ENCODE results near the gene PTPN5. TPM values are rescaled to one million over a fixed set of nuclear protein-coding genes. Genes with fewer than 3 reads are reported as not detected.

Gene PTPN5
- total RNA-seq, 1 donor from 2014 or later = 0.47 TPM

- DNase-seq = no peak
- H3K4me3 ChIP-seq = no peak overlapping the region
- intact Hi-C loops (cut with micrococcal nuclease) = no loop called here
- H3K36me3 ChIP-seq = no peaks in the 10 kb centered on the region
- TF ChIP-seq CTCF (IDR thresholded peaks at IDR 0.05; ENCODE audit: borderline replicate concordance) = no peak
- H3K4me1 ChIP-seq = no peaks in the 10 kb centered on the region
- no peak overlapping the region for H3K27ac ChIP-seq (replicated peaks)
- H3K27me3 ChIP-seq (ENCODE audit: low read depth) = peaks cover 22% of the 10 kb centered on the region
- H3K9me3 ChIP-seq (replicated peaks) = no peaks in the 10 kb centered on the region
These were observed 41.8 kb downstream of the PTPN5 start for GRCh38 chr11:18749681-18750319.

- H3K9me3 ChIP-seq (replicated peaks) = no peaks in the 10 kb centered on the region
- no peaks in the 10 kb centered on the region for H3K4me1 ChIP-seq
- H3K36me3 ChIP-seq = no peaks in the 10 kb centered on the region
- TF ChIP-seq CTCF (IDR thresholded peaks at IDR 0.05; ENCODE audit: borderline replicate concordance) = no peak
- peaks cover 13% of the 10 kb centered on the region for H3K27me3 ChIP-seq (ENCODE audit: low read depth)
- H3K27ac ChIP-seq (replicated peaks) = no peak overlapping the region
- H3K4me3 ChIP-seq = no peak overlapping the region
- intact Hi-C loops (cut with micrococcal nuclease) = no loop called here
- no peak for DNase-seq
These were observed 42.7 kb downstream of the PTPN5 start for GRCh38 chr11:18748766-18749365.

GRCh38 chr11:18745251-18745650 is 46.3 kb downstream of the PTPN5 start:
- intact Hi-C loops (cut with micrococcal nuclease) = no loop called here
- no peak overlapping the region for H3K27ac ChIP-seq (replicated peaks)
- TF ChIP-seq CTCF (IDR thresholded peaks at IDR 0.05; ENCODE audit: borderline replicate concordance) = no peak
- no peak overlapping the region for H3K4me3 ChIP-seq
- no peaks in the 10 kb centered on the region for H3K27me3 ChIP-seq (ENCODE audit: low read depth)
- no peaks in the 10 kb centered on the region for H3K4me1 ChIP-seq
- no peak for DNase-seq
- H3K9me3 ChIP-seq (replicated peaks) = no peaks in the 10 kb centered on the region
- no peaks in the 10 kb centered on the region for H3K36me3 ChIP-seq

- H3K27ac ChIP-seq (replicated peaks) = no peak overlapping the region
- H3K4me1 ChIP-seq = no peaks in the 10 kb centered on the region
- H3K4me3 ChIP-seq = no peak overlapping the region
- no peak for TF ChIP-seq CTCF (IDR thresholded peaks at IDR 0.05; ENCODE audit: borderline replicate concordance)
- peaks cover 5% of the 10 kb centered on the region for H3K27me3 ChIP-seq (ENCODE audit: low read depth)
- intact Hi-C loops (cut with micrococcal nuclease) = no loop called here
- H3K36me3 ChIP-seq = no peaks in the 10 kb centered on the region
- no peak for DNase-seq
- no peaks in the 10 kb centered on the region for H3K9me3 ChIP-seq (replicated peaks)
These were observed 47.6 kb downstream of the PTPN5 start for GRCh38 chr11:18743900-18744514.

DNA sequence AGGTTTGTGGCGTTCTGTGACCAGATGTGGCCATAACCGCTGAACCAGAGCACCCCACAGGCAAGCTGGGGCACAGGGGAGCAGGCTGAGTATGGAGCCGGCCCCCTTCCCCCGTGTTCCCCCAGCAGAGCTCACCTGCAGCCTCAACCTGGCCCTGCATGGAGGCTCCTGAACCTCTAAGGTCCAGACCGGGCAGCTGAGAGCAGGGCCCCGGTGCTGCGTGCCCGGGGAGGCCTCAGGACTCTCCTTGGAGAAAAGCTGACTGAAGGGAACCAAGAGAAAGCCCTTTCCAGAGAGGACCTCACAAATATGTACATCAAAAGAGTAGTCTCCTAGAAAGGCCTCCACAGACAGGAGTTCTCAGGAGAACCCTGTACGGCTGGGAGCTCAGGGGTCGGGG is 48.2 kb downstream of the PTPN5 start:
- no peaks in the 10 kb centered on the region for H3K9me3 ChIP-seq (replicated peaks)
- H3K27ac ChIP-seq (replicated peaks) = no peak overlapping the region
- no peak for DNase-seq
- H3K27me3 ChIP-seq (ENCODE audit: low read depth) = peaks cover 5% of the 10 kb centered on the region
- no peak for TF ChIP-seq CTCF (IDR thresholded peaks at IDR 0.05; ENCODE audit: borderline replicate concordance)
- no peak overlapping the region for H3K4me3 ChIP-seq
- no peaks in the 10 kb centered on the region for H3K4me1 ChIP-seq
- intact Hi-C loops (cut with micrococcal nuclease) = no loop called here
- no peaks in the 10 kb centered on the region for H3K36me3 ChIP-seq
